Ishikawa (cell line): ENCODE results near the gene MEF2A.

Source experiments
- CEBPB ChIP-seq: IDR thresholded peaks from 2 replicates; pipeline ENCODE4 v1.6.1; 2012
- CREB1 ChIP-seq: IDR thresholded peaks from 2 replicates; pipeline ENCODE4 v1.6.1; 2012; ENCODE audit warnings: low read depth
- EGR1 ChIP-seq: IDR thresholded peaks from 2 replicates; pipeline ENCODE4 v1.6.1; 2012
- EP300 ChIP-seq: IDR thresholded peaks from 2 replicates; pipeline ENCODE4 v1.6.1; 2012; ENCODE audit warnings: borderline replicate concordance
- FOXM1 ChIP-seq: IDR thresholded peaks from 2 replicates; pipeline ENCODE4 v1.6.1; 2012; ENCODE audit warnings: low read depth, borderline replicate concordance
- MAX ChIP-seq: IDR thresholded peaks from 2 replicates; pipeline ENCODE4 v1.6.1; 2012
- NFIC ChIP-seq: IDR thresholded peaks from 2 replicates; pipeline ENCODE4 v1.6.1; 2012
- RAD21 ChIP-seq: IDR thresholded peaks from 2 replicates; pipeline ENCODE4 v1.6.1; 2012; ENCODE audit warnings: low read depth
- REST ChIP-seq: IDR thresholded peaks from 2 replicates; pipeline ENCODE4 v1.6.1; 2012; ENCODE audit warnings: low read depth, mild to moderate bottlenecking
- TAF1 ChIP-seq: IDR thresholded peaks from 2 replicates; pipeline ENCODE4 v1.6.1; 2012; ENCODE audit warnings: low read depth, mild to moderate bottlenecking
- TCF12 ChIP-seq: IDR thresholded peaks from 2 replicates; pipeline ENCODE4 v1.6.1; 2012; ENCODE audit warnings: low read depth
- TEAD4 ChIP-seq: IDR thresholded peaks from 2 replicates; pipeline ENCODE4 v1.6.1; 2012
- USF1 ChIP-seq: IDR thresholded peaks from 2 replicates; pipeline ENCODE4 v1.6.1; 2012
- YY1 ChIP-seq: IDR thresholded peaks from 2 replicates; pipeline ENCODE4 v1.6.1; 2012; ENCODE audit warnings: low read depth
- ZBTB7A ChIP-seq: IDR thresholded peaks from 2 replicates; pipeline ENCODE4 v1.6.1; 2012; ENCODE audit warnings: low read depth

Gene MEF2A

GRCh38 chr15:99545605-99546004, 20.2 kb upstream of the MEF2A start:
- TF ChIP-seq REST: no peak
- TF ChIP-seq TEAD4: no peak
- TF ChIP-seq YY1: no peak
- TF ChIP-seq EP300: no peak
- TF ChIP-seq USF1: no peak

GRCh38 chr15:99546441-99547100, 19.2 kb upstream of the MEF2A start:
- no peak for TF ChIP-seq RAD21
- no peak for TF ChIP-seq EGR1
- no peak for TF ChIP-seq USF1
- no peak for TF ChIP-seq TAF1
- TF ChIP-seq NFIC: no peak
- no peak for TF ChIP-seq EP300
- TF ChIP-seq TCF12: no peak
- TF ChIP-seq CREB1: no peak
- TF ChIP-seq ZBTB7A: no peak
- TF ChIP-seq FOXM1: no peak
- no peak for TF ChIP-seq YY1
- TF ChIP-seq TEAD4: no peak
- no peak for TF ChIP-seq REST
- TF ChIP-seq MAX: no peak
- no peak for TF ChIP-seq CEBPB

GRCh38 chr15:99547517-99547916, 18.3 kb upstream of the MEF2A start:
- TF ChIP-seq CEBPB (no peak), YY1 (no peak), RAD21 (no peak), REST (no peak), CREB1 (no peak), TAF1 (no peak), EGR1 (no peak), TCF12 (no peak), USF1 (no peak), NFIC (no peak), ZBTB7A (no peak), TEAD4 (no peak), EP300 (no peak), MAX (no peak), FOXM1 (no peak)

GRCh38 chr15:99550077-99550476, 15.7 kb upstream of the MEF2A start:
- TF ChIP-seq CEBPB: no peak
- TF ChIP-seq TCF12: no peak
- TF ChIP-seq YY1: no peak
- TF ChIP-seq NFIC: no peak
- no peak for TF ChIP-seq TEAD4
